ENCODE results near the gene GGA1. TPM values are rescaled to one million over a fixed set of nuclear protein-coding genes. Genes with fewer than 3 reads are reported as not detected.
A peak's percentile ranks its signal among the peaks of the same experiment; 100 is the strongest.

Gene GGA1
- total RNA-seq, result 100 to 1,000 TPM in 1 of 2 donors, 10 to 100 TPM in 1; 85.5 to 142 TPM

DNA sequence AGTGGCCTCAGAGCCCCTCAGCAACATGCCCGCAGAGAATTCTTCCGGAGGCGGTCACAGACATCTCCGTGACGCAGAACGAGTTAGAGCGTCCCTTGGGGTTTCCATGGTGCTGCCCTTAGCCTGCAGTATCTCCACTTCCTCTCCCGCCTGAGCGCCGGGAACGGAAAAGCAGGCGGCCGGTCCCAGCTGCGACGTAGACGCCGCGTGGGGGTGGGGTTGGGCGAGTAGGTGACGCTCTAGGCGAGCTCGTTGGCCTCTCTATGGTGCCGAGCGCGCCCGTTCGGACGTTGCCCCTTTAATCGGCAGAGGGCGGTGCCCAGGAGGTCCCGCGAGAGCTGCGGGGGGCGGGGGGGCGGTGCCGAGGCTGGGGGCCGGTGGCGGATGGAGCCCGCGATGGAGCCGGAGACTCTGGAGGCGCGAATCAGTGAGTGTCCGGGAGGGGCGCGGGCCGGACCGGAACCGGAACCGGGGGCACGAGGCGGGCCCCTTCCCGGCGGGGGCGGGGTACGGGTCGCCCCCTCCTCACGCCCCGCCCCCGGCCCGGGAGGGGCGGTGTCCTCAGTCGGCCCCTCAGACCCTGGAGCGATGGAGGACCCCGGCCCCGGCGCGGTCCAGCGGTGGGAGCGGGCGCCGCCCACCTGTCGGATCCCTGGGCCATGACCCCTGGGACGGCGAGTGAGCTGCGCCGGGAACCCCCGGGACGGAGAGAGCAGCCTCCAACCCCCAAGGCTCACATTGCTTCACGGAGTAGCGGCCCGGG lies at the start of gene GGA1:
TSS of gene GGA1 (plus strand) at position 358 of the 763 bp plus-strand sequence. CDS start at position 385, 27 bp downstream.
- peak within 1 kb of the TSS; percentile 93 to 97 for H3K27ac Mint-ChIP-seq
- peak; percentile 98 for DNase-seq (ENCODE audit: low spot score)
- H3K36me3 Mint-ChIP-seq, result no peaks in the 10 kb centered on the region
- peaks cover 29 to 38% of the 10 kb centered on the region in 2 donors for H3K4me1 Mint-ChIP-seq (ENCODE audit: low read depth in 2 of 2)
- H3K4me3 Mint-ChIP-seq, result peak within 1 kb of the TSS; percentile 98
- peak; percentile 95 to 96 for ATAC-seq
- no peaks in the 10 kb centered on the region for H3K9me3 Mint-ChIP-seq
- H3K27me3 Mint-ChIP-seq, result no peaks in the 10 kb centered on the region

- no peak for DNase-seq (ENCODE audit: low spot score)
- Mint-ChIP-seq H3K4me1 (ENCODE audit: low read depth in 2 of 2) (peaks cover 8 to 24% of the 10 kb centered on the region in 2 donors), H3K27me3 (peaks cover 41 to 42% of the 10 kb centered on the region in 2 donors), H3K9me3 (no peaks in the 10 kb centered on the region), H3K4me3 (peak overlapping the region; percentile 39), H3K36me3 (no peaks in the 10 kb centered on the region), H3K27ac (no peak overlapping the region)
- ATAC-seq, result no peak
Measured at GRCh38 chr22:37559521-37559900, 49.1 kb upstream of the GGA1 start.

DNA sequence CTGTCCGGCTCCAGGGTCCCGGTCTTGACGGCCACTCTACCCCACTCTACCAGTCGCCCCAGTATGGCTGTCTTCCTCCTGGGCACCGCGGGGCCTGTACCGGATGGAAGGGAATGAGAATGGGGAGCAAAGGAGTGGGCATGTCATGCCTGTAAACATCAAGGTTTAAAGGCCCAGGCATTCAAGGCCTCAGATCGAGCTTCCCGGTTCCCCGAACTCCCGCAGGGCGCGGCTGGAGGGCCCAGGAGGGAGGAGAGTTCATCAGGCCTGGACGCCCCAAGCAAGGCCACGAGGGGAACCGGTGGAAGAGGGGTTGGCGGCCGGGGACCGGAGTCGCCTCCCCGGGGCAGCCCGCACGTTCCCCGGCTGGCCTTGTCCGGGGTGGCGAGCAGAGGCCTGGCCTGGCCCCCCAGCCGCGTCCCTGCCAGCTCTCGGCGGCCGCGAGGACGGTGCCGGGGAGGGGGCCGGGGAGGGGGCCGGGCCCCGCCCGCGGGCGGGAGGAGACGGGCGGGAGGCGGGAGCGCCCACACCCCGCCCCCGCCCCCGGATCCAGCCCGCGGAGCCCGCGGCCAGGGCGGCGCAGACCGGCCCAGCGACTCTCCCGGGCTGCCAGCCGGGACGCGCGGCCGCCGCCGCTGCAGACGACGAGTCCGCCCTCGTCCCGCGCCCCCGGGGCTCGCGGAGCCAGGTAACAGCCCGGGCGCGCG lies 48.6 kb upstream of the GGA1 start, which contains the start of gene CDC42EP1:
TSS of gene CDC42EP1 (plus strand) at position 580 of the 707 bp plus-strand sequence. CDS start 5,870 bp downstream, outside the sequence.
- ATAC-seq (peak; percentile 6 to 34), DNase-seq (ENCODE audit: low spot score) (no peak)
- Mint-ChIP-seq H3K27ac (no peak within 1 kb of the TSS), H3K4me3 (peak within 1 kb of the TSS; percentile 76), H3K27me3 (peaks cover 41 to 42% of the 10 kb centered on the region in 2 donors), H3K9me3 (no peaks in the 10 kb centered on the region), H3K4me1 (ENCODE audit: low read depth in 2 of 2) (peaks cover 8 to 24% of the 10 kb centered on the region in 2 donors), H3K36me3 (no peaks in the 10 kb centered on the region)

GRCh38 chr22:37560608-37561211 lies 47.9 kb upstream of the GGA1 start:
- Mint-ChIP-seq H3K9me3 (no peaks in the 10 kb centered on the region), H3K27me3 (peaks cover 37 to 42% of the 10 kb centered on the region in 2 donors), H3K27ac (no peak overlapping the region), H3K4me3 (peak overlapping the region; percentile 76), H3K36me3 (no peaks in the 10 kb centered on the region), H3K4me1 (ENCODE audit: low read depth in 2 of 2) (peaks cover 11 to 24% of the 10 kb centered on the region in 2 donors)
- DNase-seq (ENCODE audit: low spot score) (no peak), ATAC-seq (peak; percentile 2 to 46)

DNA sequence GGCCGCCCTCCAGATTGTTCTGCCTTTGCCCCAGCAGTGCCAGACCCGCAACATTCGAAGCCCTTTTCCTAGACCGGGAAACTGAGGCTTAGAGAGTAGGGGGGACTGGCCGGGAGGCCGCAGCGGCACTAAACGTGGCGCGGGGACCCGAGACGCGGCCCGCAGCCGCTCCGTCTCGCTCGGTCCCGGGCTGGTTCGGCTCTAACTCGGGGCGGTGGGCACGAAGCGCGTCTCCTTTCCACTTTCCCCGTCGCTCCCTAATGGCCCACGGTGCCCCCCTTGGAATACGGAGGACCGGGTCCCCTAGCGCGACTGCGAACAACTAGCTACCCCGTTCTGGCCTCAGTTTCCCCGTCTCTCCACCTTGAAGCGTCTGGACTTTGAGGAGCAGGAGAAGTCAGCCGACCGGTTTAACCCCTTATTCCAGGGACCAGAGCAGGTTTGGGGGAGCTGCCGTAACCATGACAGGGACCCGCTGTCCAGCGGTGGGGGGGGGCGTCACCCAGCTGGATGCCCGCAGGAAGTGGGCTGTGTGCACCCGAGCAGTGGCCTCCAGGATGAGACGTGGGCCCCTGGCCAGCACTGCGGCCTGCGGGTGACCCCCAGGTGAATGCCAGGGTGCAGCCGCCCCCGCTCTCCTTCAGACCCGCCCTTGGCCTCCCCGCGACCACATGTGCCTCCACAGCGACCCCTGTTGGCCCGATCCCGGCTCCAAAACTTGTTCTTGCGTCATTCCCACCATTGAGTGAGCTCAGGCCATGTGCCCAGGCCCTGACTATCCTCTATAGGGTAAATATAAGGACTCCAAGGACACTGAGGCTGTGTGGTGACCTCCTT lies 47.2 kb upstream of the GGA1 start:
- Mint-ChIP-seq H3K4me1 (ENCODE audit: low read depth in 2 of 2) (peaks cover 18 to 29% of the 10 kb centered on the region in 2 donors), H3K27me3 (peaks cover 30 to 36% of the 10 kb centered on the region in 2 donors), H3K9me3 (no peaks in the 10 kb centered on the region), H3K36me3 (no peaks in the 10 kb centered on the region), H3K27ac (peak overlapping the region in 1 of 2 donors; percentile 69), H3K4me3 (peak overlapping the region; percentile 76)
- ATAC-seq (peak; percentile 55 to 65), DNase-seq (ENCODE audit: low spot score) (peak; percentile 83)

DNA sequence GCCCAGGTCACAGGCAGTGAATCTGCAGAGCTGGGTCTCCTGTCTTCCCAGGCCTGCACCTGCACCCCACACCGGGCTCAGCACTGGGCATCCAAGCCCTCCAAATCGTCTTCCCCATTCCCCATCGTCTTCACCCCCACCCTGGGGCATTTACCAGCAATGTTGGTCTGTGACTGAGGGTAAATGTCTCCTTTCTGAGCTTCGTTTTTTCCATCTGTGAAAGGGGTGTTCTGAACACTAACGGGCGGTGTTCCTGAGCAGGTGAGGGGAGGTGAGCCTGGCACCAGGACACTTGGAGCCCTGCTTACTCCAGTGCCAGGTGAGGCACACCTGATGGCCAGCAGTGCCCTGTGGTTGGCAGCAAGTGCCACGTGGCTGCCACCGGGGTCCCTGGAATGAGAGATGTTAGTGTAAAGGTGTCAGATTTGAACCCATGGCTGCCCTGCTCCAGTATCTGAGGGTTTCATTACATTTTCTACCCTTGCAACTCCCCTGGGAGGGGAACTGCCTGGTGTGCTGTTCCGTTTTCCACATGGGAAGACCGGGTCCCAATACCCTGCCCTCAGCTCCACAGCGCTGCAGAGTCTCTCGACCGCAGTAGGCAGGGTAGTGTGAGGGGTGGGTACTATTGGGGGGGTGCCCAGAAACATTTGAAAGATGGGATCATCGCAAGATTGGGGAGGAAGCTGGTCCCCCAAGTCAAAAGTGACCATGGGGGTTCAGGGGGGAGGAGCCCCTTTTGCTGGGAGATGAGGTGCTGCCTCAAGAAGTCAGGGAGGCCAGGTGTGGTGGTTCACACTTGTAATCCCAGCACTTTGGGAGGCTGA lies 46.4 kb upstream of the GGA1 start:
- H3K4me1 Mint-ChIP-seq (ENCODE audit: low read depth in 2 of 2), result peaks cover 26 to 36% of the 10 kb centered on the region in 2 donors
- ATAC-seq (no peak), DNase-seq (ENCODE audit: low spot score) (no peak)
- H3K4me3 Mint-ChIP-seq, result peak overlapping the region; percentile 76
- H3K36me3 Mint-ChIP-seq, result no peaks in the 10 kb centered on the region
- peaks cover 23 to 31% of the 10 kb centered on the region in 2 donors for H3K27me3 Mint-ChIP-seq
- H3K27ac Mint-ChIP-seq, result peak overlapping the region in 1 of 2 donors; percentile 69
- H3K9me3 Mint-ChIP-seq, result no peaks in the 10 kb centered on the region

DNA sequence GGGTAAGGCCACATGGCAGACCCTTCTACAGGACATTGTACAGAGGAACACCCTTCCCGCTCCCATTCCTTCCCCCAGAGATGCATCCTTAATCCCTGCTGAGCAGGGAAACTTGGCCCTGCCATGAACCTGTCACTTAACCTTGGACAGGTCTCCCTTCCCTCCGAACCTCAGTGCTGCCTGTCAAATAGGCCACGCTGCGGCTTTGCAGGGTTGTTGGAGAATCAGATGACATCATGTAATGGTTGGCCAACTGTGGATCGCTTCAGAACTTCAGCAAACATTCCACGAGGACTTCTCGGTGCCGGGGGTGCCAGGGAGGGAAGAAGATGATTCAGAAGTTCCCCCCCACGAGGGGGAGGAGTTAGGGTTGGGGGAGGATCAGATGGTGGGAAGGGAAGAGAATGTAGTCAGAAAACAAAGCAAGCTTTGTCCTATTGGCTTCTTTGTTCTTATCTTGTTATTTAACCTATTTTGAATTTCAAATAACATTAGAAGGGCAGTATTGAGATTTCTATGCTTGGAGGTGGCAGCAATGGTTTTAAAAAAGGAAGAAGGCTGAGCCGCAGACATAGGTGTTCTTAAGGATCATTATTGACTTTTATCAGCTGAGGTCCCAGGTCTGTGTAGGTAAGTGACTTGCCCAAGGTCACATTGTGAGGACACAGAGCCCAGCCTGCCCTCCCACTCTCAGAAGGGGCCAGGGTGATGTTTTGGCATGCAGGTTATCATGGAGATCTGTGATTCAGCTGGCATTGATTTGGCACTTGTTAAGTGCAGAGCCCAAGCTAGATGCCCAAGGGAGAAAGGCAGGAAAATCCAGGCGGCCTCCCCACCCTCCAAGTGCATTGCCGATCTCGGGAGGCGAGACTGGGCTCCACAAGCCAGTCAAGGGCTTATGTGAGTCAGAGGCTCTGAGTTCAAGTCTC lies 45.2 kb upstream of the GGA1 start:
- no peaks in the 10 kb centered on the region for H3K36me3 Mint-ChIP-seq
- ATAC-seq (no peak), DNase-seq (ENCODE audit: low spot score) (no peak)
- peaks cover 26 to 40% of the 10 kb centered on the region in 2 donors for H3K4me1 Mint-ChIP-seq (ENCODE audit: low read depth in 2 of 2)
- no peaks in the 10 kb centered on the region for H3K9me3 Mint-ChIP-seq
- no peak overlapping the region for H3K4me3 Mint-ChIP-seq
- H3K27ac Mint-ChIP-seq, result peak overlapping the region; percentile 28 to 41
- peaks cover 18 to 24% of the 10 kb centered on the region in 2 donors for H3K27me3 Mint-ChIP-seq

DNA sequence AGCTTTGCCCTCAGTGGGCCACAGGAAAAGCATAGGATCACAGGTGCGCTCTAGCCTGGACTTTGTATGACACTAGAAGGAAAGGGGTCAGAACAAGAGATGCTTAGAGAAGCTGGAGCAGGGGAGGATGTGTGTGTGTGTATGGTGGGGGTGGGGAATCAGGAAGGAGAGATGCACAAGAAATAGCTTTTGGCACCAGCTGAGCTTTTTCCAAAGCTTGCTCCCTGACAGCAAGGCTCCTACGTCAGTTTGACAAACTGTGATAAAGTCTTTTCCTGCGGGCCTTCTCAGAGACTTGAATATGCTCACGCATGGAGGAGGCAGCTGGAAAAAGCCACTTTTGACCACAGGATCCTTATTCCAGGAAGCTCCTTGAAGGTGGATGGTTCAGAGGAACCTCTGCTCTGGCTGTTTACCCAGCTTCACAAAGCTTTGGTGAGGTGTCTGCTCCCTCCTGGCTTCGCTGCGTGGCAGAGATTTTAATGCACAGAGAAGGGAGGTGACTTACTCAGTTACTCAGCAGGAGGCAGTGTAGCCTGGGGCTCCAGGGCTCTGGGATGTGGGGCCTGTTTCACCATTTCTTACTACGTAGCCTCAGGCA lies 44.4 kb upstream of the GGA1 start:
- no peaks in the 10 kb centered on the region for H3K36me3 Mint-ChIP-seq
- H3K9me3 Mint-ChIP-seq, result no peaks in the 10 kb centered on the region
- peaks cover 18 to 21% of the 10 kb centered on the region in 2 donors for H3K27me3 Mint-ChIP-seq
- DNase-seq (ENCODE audit: low spot score), result no peak
- no peak overlapping the region for H3K4me3 Mint-ChIP-seq
- H3K4me1 Mint-ChIP-seq (ENCODE audit: low read depth in 2 of 2), result peaks cover 26 to 40% of the 10 kb centered on the region in 2 donors
- no peak overlapping the region for H3K27ac Mint-ChIP-seq
- ATAC-seq, result no peak

DNA sequence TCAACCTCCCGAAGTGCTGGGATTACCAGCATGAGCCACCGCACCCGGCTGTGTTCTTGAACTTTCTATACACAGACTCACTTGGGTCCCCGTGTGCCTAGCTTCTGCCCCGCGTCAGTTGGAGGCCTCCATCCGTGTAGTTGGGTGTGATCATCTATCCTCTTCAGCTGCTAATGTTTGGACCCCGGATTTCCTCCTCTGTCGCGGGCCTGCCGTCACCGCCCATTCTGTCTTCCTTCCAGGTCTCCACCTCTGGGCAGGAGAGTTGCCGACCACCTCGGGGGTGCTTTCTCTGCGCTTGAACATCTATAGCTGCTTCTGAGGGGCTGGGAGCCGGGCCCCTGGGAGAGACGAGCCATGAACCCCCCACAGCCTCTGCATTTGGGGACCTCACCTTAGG lies 42.8 kb upstream of the GGA1 start:
- ATAC-seq (no peak), DNase-seq (ENCODE audit: low spot score) (no peak)
- H3K4me1 Mint-ChIP-seq (ENCODE audit: low read depth in 2 of 2), result peaks cover 26 to 40% of the 10 kb centered on the region in 2 donors
- peaks cover 18 to 21% of the 10 kb centered on the region in 2 donors for H3K27me3 Mint-ChIP-seq
- H3K4me3 Mint-ChIP-seq, result peak overlapping the region; percentile 58
- H3K27ac Mint-ChIP-seq, result peak overlapping the region; percentile 82 to 84
- no peaks in the 10 kb centered on the region for H3K36me3 Mint-ChIP-seq
- no peaks in the 10 kb centered on the region for H3K9me3 Mint-ChIP-seq

DNA sequence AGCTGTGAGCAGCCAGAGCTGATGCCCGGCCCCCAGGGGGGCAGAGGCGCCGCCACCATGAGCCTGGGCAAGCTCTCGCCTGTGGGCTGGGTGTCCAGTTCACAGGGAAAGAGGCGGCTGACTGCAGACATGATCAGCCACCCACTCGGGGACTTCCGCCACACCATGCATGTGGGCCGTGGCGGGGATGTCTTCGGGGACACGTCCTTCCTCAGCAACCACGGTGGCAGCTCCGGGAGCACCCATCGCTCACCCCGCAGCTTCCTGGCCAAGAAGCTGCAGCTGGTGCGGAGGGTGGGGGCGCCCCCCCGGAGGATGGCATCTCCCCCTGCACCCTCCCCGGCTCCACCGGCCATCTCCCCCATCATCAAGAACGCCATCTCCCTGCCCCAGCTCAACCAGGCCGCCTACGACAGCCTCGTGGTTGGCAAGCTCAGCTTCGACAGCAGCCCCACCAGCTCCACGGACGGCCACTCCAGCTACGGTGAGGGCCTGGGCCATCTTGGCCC lies 42.3 kb upstream of the GGA1 start:
- Mint-ChIP-seq H3K9me3 (no peaks in the 10 kb centered on the region), H3K4me1 (ENCODE audit: low read depth in 2 of 2) (peaks cover 24 to 36% of the 10 kb centered on the region in 2 donors), H3K36me3 (no peaks in the 10 kb centered on the region), H3K27me3 (peaks cover 17 to 18% of the 10 kb centered on the region in 2 donors), H3K4me3 (peak overlapping the region; percentile 80), H3K27ac (peak overlapping the region; percentile 82 to 84)
- ATAC-seq (peak; percentile 71 to 82), DNase-seq (ENCODE audit: low spot score) (peak; percentile 90)

Measured in natural killer cell treated with Interleukin-12 subunit alpha and Interleukin-12 subunit beta and Interleukin-15 and Interleukin-18, amount 100 ng/mL, for 72 hours (primary cell).